ENCODE data around the gene MAST3.

- TF ChIP-seq CTCF (IDR thresholded peaks at IDR 0.05 in 4 of 5, conservative IDR thresholded peaks at IDR 0.05 in 1 of 5): no peak
- no peak for TF ChIP-seq POLR2A (IDR thresholded peaks at IDR 0.05)
Observed at GRCh38 chr19:18176367-18177310, 79.1 kb downstream of the MAST3 start.
